Activated CD8-positive, alpha-beta memory T cell treated with anti-CD3 and anti-CD28 coated beads, Interleukin-2, amount 50 U/mL, for 48 hours (primary cell): ENCODE measurements around the gene EXOSC5.
"Not testable (repeated sequence)": the region's sequence is repeated elsewhere in the genome, so short reads cannot be mapped to it uniquely, and the experiment has no call there.

ENCODE experiments used
- DNase-seq: peaks from one replicate; pipeline ENCODE4 v3.0.0-alpha.2; 2020

EXOSC5 gene

GRCh38 chr19:41397086-41398049 lies at the start of gene EXOSC5, which contains the start of gene BCKDHA:
EXOSC5 (minus strand) TSS chr19:41397359; CDS start chr19:41397328, 31 bp downstream.
BCKDHA (plus strand) TSS chr19:41397818; CDS start chr19:41397828, 10 bp downstream.
- peak; percentile 98 for DNase-seq

GRCh38 chr19:41445575-41445974 lies 48.4 kb upstream of the EXOSC5 start:
- peak; percentile 39 for DNase-seq

- DNase-seq: peak; percentile 46
Observed at GRCh38 chr19:41443813-41444455, 46.8 kb upstream of the EXOSC5 start.

GRCh38 chr19:41442473-41443355 lies 45.6 kb upstream of the EXOSC5 start, which contains the start of gene ERICH4:
ERICH4 (plus strand) TSS chr19:41443156; CDS start chr19:41443170, 14 bp downstream.
- peak; percentile 43 for DNase-seq

- DNase-seq: peak; percentile 47
Observed at GRCh38 chr19:41441321-41441945, 44.3 kb upstream of the EXOSC5 start.

GRCh38 chr19:41439441-41440222 lies 42.5 kb upstream of the EXOSC5 start, which contains the start of gene DMAC2:
DMAC2 (minus strand) TSS chr19:41439912; CDS start chr19:41439899, 13 bp downstream.
- peak; percentile 92 for DNase-seq

GRCh38 chr19:41437944-41438574 lies 40.9 kb upstream of the EXOSC5 start:
- DNase-seq: no peak

- no peak for DNase-seq
Observed at GRCh38 chr19:41436674-41436951, 39.5 kb upstream of the EXOSC5 start.

- no peak for DNase-seq
Observed at GRCh38 chr19:41435936-41436673, 38.9 kb upstream of the EXOSC5 start.

- DNase-seq: not testable (repeated sequence)
Observed at GRCh38 chr19:41435376-41435775, 38.2 kb upstream of the EXOSC5 start.

- DNase-seq: no peak
Observed at GRCh38 chr19:41434450-41434849, 37.3 kb upstream of the EXOSC5 start.

- no peak for DNase-seq
Observed at GRCh38 chr19:41433171-41433570, 36.0 kb upstream of the EXOSC5 start.

- no peak for DNase-seq
Observed at GRCh38 chr19:41431426-41432386, 34.5 kb upstream of the EXOSC5 start.

- no peak for DNase-seq
Observed at GRCh38 chr19:41430922-41431321, 33.8 kb upstream of the EXOSC5 start.

- DNase-seq: no peak
Observed at GRCh38 chr19:41428481-41428859, 31.3 kb upstream of the EXOSC5 start.

GRCh38 chr19:41427647-41428480 lies 30.7 kb upstream of the EXOSC5 start:
- peak; percentile 61 for DNase-seq

- peak; percentile 72 for DNase-seq
Observed at GRCh38 chr19:41426952-41427646, 29.9 kb upstream of the EXOSC5 start, which contains the start of gene B3GNT8. B3GNT8 (minus strand) TSS chr19:41427374; CDS start chr19:41426778, 596 bp downstream.
